ENCODE measurements around the gene ARHGEF35. TPM values are rescaled to one million over a fixed set of nuclear protein-coding genes. Genes with fewer than 3 reads are reported as not detected.
A peak's percentile ranks its signal among the peaks of the same experiment; 100 is the strongest.

The ARHGEF35 gene
- polyA plus RNA-seq, 2 of the 4 experiments (the other 2 are of a cell fraction) = 0.94 to 1.3 TPM

- CTCF ChIA-PET = no interaction called here
- POLR2A ChIA-PET = no interaction called here
- WGBS (ENCODE audit: missing lambda C conversion rate) = 8% methylated on average over 2 of the region's 2 CpGs
These were observed 30.8 kb downstream of the ARHGEF35 start for GRCh38 chr7:144164784-144165183.

GRCh38 chr7:144158861-144159260 lies 36.8 kb downstream of the ARHGEF35 start:
- no peak overlapping the region for H3K4me3 ChIP-seq
- POLR2A ChIA-PET = no interaction called here
- DNase-seq (ENCODE audit: low read depth in 1 of 2, low spot score in 1 of 2) = no peak
- no peak for TF ChIP-seq CBX2 (IDR thresholded peaks at IDR 0.05; ENCODE audit: borderline replicate concordance, low read depth)
- no peak for TF ChIP-seq BCL3 (IDR thresholded peaks at IDR 0.05)
- no peak for TF ChIP-seq KDM1A (IDR thresholded peaks at IDR 0.05; ENCODE audit: low read depth)
- no peak for TF ChIP-seq TP53 (CRISPR knock-in tag; IDR thresholded peaks at IDR 0.05)
- no peak for TF ChIP-seq HMGXB4 (CRISPR knock-in tag; IDR thresholded peaks at IDR 0.05; ENCODE audit: borderline replicate concordance)
- no peak for TF ChIP-seq EP300 (IDR thresholded peaks at IDR 0.05)
- TF ChIP-seq RFX5 (IDR thresholded peaks at IDR 0.05) = no peak
- no peak for TF ChIP-seq CEBPB (IDR thresholded peaks at IDR 0.05)
- TF ChIP-seq PHF8 (IDR thresholded peaks at IDR 0.05; ENCODE audit: borderline replicate concordance, low read depth) = no peak
- no peak for TF ChIP-seq ATOH8 (CRISPR knock-in tag; IDR thresholded peaks at IDR 0.05; ENCODE audit: low read depth)
- no peak for TF ChIP-seq REST (IDR thresholded peaks at IDR 0.05)
- TF ChIP-seq ZC3H11A (IDR thresholded peaks at IDR 0.05) = no peak
- no peak for TF ChIP-seq MYC (IDR thresholded peaks at IDR 0.05; ENCODE audit: borderline replicate concordance, low read length)
- no peak for TF ChIP-seq FOSL2 (IDR thresholded peaks at IDR 0.05)
- no peak for TF ChIP-seq FOSL2 (CRISPR knock-in tag; IDR thresholded peaks at IDR 0.05)
- TF ChIP-seq HOXB13 (CRISPR knock-in tag; IDR thresholded peaks at IDR 0.05; ENCODE audit: low read depth) = no peak
- no peak for TF ChIP-seq EHF (CRISPR knock-in tag; IDR thresholded peaks at IDR 0.05)
- no peak for TF ChIP-seq ESRRA (IDR thresholded peaks at IDR 0.05; ENCODE audit: borderline replicate concordance, low read length)
- no peak for TF ChIP-seq RNF2 (IDR thresholded peaks at IDR 0.05; ENCODE audit: borderline replicate concordance, low read depth)
- TF ChIP-seq POLR2A (IDR thresholded peaks at IDR 0.05; ENCODE audit: low read length) = no peak
- TF ChIP-seq EHMT2 (IDR thresholded peaks at IDR 0.05; ENCODE audit: low read depth) = no peak
- no peak overlapping the region for H3K27ac ChIP-seq
- no peak for ATAC-seq
- CTCF ChIA-PET = no interaction called here
- H3K9me3 ChIP-seq = no peaks in the 10 kb centered on the region
- no peak overlapping the region for H3K4me2 ChIP-seq
- 8% methylated on average over 1 of the region's 1 CpG for WGBS (ENCODE audit: missing lambda C conversion rate)
- no peaks in the 10 kb centered on the region for H3K4me1 ChIP-seq
- FAIRE-seq = no peak

More at GRCh38 chr7:144164784-144165183, 30.8 kb downstream of the ARHGEF35 start:
- no peak overlapping the region for H3K27ac ChIP-seq
- FAIRE-seq = no peak
- no peak for DNase-seq (ENCODE audit: low read depth in 1 of 2, low spot score in 1 of 2)
- H3K4me2 ChIP-seq = no peak overlapping the region
- ATAC-seq = no peak
- no peaks in the 10 kb centered on the region for H3K4me1 ChIP-seq
- TF ChIP-seq MAFK (IDR thresholded peaks at IDR 0.05; ENCODE audit: partially characterized antibody) (peak; percentile 32), FOSL2 (IDR thresholded peaks at IDR 0.05) (no peak), FOSL2 (CRISPR knock-in tag; IDR thresholded peaks at IDR 0.05) (no peak)
- H3K9me3 ChIP-seq = no peaks in the 10 kb centered on the region
- no peak overlapping the region for H3K4me3 ChIP-seq
